ENCODE measurements around the gene SGIP1.
"Not testable (repeated sequence)": the region's sequence is repeated elsewhere in the genome, so short reads cannot be mapped to it uniquely, and the experiment has no call there.

The SGIP1 gene

GRCh38 chr1:66562561-66562960 lies 28.6 kb downstream of the SGIP1 start:
- DNase-seq = no peak

- DNase-seq = no peak
Measured at GRCh38 chr1:66563094-66563800, 29.3 kb downstream of the SGIP1 start.

- DNase-seq = no peak
Measured at GRCh38 chr1:66563941-66564630, 30.1 kb downstream of the SGIP1 start.

- DNase-seq = no peak
Measured at GRCh38 chr1:66570196-66570595, 36.2 kb downstream of the SGIP1 start.

- DNase-seq = no peak
Measured at GRCh38 chr1:66571789-66572188, 37.8 kb downstream of the SGIP1 start.

- DNase-seq = no peak
Measured at GRCh38 chr1:66575739-66576138, 41.8 kb downstream of the SGIP1 start.

- DNase-seq = no peak
Measured at GRCh38 chr1:66576645-66577044, 42.7 kb downstream of the SGIP1 start.

GRCh38 chr1:66578841-66579240 lies 44.9 kb downstream of the SGIP1 start:
- no peak for DNase-seq

- DNase-seq = no peak
Measured at GRCh38 chr1:66580081-66580480, 46.1 kb downstream of the SGIP1 start.

- no peak for DNase-seq
Measured at GRCh38 chr1:66583021-66583420, 49.1 kb downstream of the SGIP1 start.

- no peak for DNase-seq
Measured at GRCh38 chr1:66585002-66585401, 51.0 kb downstream of the SGIP1 start.

GRCh38 chr1:66589326-66589725 lies 55.4 kb downstream of the SGIP1 start:
- DNase-seq = no peak

GRCh38 chr1:66592106-66592507 lies 58.2 kb downstream of the SGIP1 start:
- not testable (repeated sequence) for DNase-seq

- no peak for DNase-seq
Measured at GRCh38 chr1:66596191-66596590, 62.2 kb downstream of the SGIP1 start.

GRCh38 chr1:66597500-66597899 lies 63.5 kb downstream of the SGIP1 start:
- no peak for DNase-seq

- DNase-seq = no peak
Measured at GRCh38 chr1:66598670-66599069, 64.7 kb downstream of the SGIP1 start.

GRCh38 chr1:66599346-66599745 lies 65.4 kb downstream of the SGIP1 start:
- no peak for DNase-seq

- DNase-seq = no peak
Measured at GRCh38 chr1:66599899-66600737, 66.2 kb downstream of the SGIP1 start.

GRCh38 chr1:66605419-66605997 lies 71.6 kb downstream of the SGIP1 start:
- DNase-seq = no peak

- DNase-seq = no peak
Measured at GRCh38 chr1:66606362-66607065, 72.6 kb downstream of the SGIP1 start.

- DNase-seq = no peak
Measured at GRCh38 chr1:66607458-66607857, 73.5 kb downstream of the SGIP1 start.

- DNase-seq = no peak
Measured at GRCh38 chr1:66613187-66613586, 79.2 kb downstream of the SGIP1 start.

All from DMS 273 treated with DMSO at 0.1 percent for 48 hours (cell line).